DND-41 (cell line): ENCODE measurements around the gene PROK2.

ENCODE experiments used
- CTCF ChIP-seq: IDR thresholded peaks from 2 replicates; pipeline ENCODE4 v1.5.1; 2012; ENCODE audit warnings: borderline replicate concordance, low read length, moderate library complexity, mild to moderate bottlenecking; ENCODE audit not compliant: poor library complexity, severe bottlenecking; ENCODE audit errors: extremely low read depth
- EZH2 ChIP-seq: IDR thresholded peaks from 3 replicates; pipeline ENCODE4 v1.6.1; 2012; ENCODE audit warnings: borderline replicate concordance, low read depth, mild to moderate bottlenecking, moderate library complexity, low read length, inconsistent platforms; ENCODE audit not compliant: severe bottlenecking

- TF ChIP-seq CTCF (no peak), EZH2 (no peak)
Observed at GRCh38 chr3:71810056-71810455, 25.1 kb upstream of the PROK2 start.
